Hepatocyte (in vitro differentiated cells): ENCODE data around the gene RFNG. TPM values are rescaled to one million over a fixed set of nuclear protein-coding genes. Genes with fewer than 3 reads are reported as not detected.

Experiments used
- DNase-seq: peaks from one replicate; pipeline ENCODE4 v3.0.0-alpha.2; 2016; ENCODE audit warnings: low spot score
- H2AFZ ChIP-seq: fragments of 200-600 bp; sonication (generic); 2 replicates; pipeline ENCODE4 v1.6.0; 2016; ENCODE audit warnings: antibody characterized with exemption, mild to moderate bottlenecking
- H3K27ac ChIP-seq: fragments of 200-600 bp; sonication (generic); 2 replicates; pipeline ENCODE4 v1.5.1; 2016; ENCODE audit warnings: mild to moderate bottlenecking
- H3K27me3 ChIP-seq: fragments of 200-600 bp; sonication (generic); 2 replicates; pipeline ENCODE4 v1.6.1; 2016
- H3K36me3 ChIP-seq: fragments of 200-600 bp; sonication (generic); replicated peaks from 2 replicates; pipeline ENCODE4 v1.5.1; 2016; ENCODE audit warnings: low read depth; ENCODE audit not compliant: insufficient read depth
- H3K4me1 ChIP-seq: fragments of 200-600 bp; sonication (generic); 2 replicates; pipeline ENCODE4 v1.5.1; 2016; ENCODE audit warnings: mild to moderate bottlenecking, moderate library complexity; ENCODE audit not compliant: insufficient read depth
- H3K4me2 ChIP-seq: fragments of 200-600 bp; sonication (generic); 2 replicates; pipeline ENCODE4 v1.6.0; 2016
- H3K4me3 ChIP-seq: fragments of 200-600 bp; sonication (generic); 2 replicates; pipeline ENCODE4 v1.5.1; 2016; ENCODE audit warnings: mild to moderate bottlenecking
- H3K79me2 ChIP-seq: fragments of 200-600 bp; sonication (generic); 2 replicates; pipeline ENCODE4 v1.6.0; 2017; ENCODE audit warnings: mild to moderate bottlenecking
- H3K9me2 ChIP-seq: fragments of 200-600 bp; sonication (generic); replicated peaks from 2 replicates; pipeline ENCODE4 v1.6.0; 2017; ENCODE audit warnings: mild to moderate bottlenecking; ENCODE audit not compliant: insufficient read depth
- H3K9me3 ChIP-seq: fragments of 200-600 bp; sonication (generic); 2 replicates; pipeline ENCODE4 v1.5.1; 2016; ENCODE audit warnings: low read depth, mild to moderate bottlenecking
- H4K20me1 ChIP-seq: fragments of 200-600 bp; sonication (generic); 2 replicates; pipeline ENCODE4 v1.6.0; 2016; ENCODE audit warnings: mild to moderate bottlenecking; ENCODE audit not compliant: insufficient read depth, poor library complexity, severe bottlenecking
- CTCF ChIP-seq: fragments of 200-600 bp; sonication (generic); IDR thresholded peaks from 2 replicates; pipeline ENCODE4 v1.5.1; 2016; ENCODE audit warnings: antibody characterized with exemption, mild to moderate bottlenecking; ENCODE audit not compliant: poor library complexity
- EZH2 ChIP-seq: fragments of 200-600 bp; sonication (generic); IDR thresholded peaks from 2 replicates; pipeline ENCODE4 v1.6.1; 2016; ENCODE audit warnings: antibody characterized with exemption, mild to moderate bottlenecking, borderline replicate concordance
- EZH2phosphoT487 ChIP-seq: fragments of 200-600 bp; sonication (generic); IDR thresholded peaks from one replicate; pipeline ENCODE4 v1.6.1; 2018; ENCODE audit warnings: antibody characterized with exemption, mild to moderate bottlenecking, low read depth, moderate library complexity; ENCODE audit not compliant: unreplicated experiment, severe bottlenecking
- WGBS: methylation state at CpG from one replicate; pipeline ENCODE4 v1.1.6; 2016; ENCODE audit warnings: low lambda C conversion rate; ENCODE audit errors: missing lambda C conversion rate; 5-methylcytosine and 5-hydroxymethylcytosine counted together
- polyA plus RNA-seq: library from polyadenylated mRNA; unstranded; fragments of >200 nt; fragmentation: Nextera tagmentation; extraction: Ambion mirVana; gene quantifications from 2 replicates; pipeline ENCODE4 v1.2.1, GENCODE V29; 2016
- total RNA-seq: library from RNA; depleted of rRNA; stranded (reverse); fragments of >200 nt; gene quantifications from 2 replicates; pipeline ENCODE4 v1.2.3, GENCODE V29; 2014

The RFNG gene
- total and polyA plus RNA-seq, 2 experiments from 2014 or later, result 43.2 to 109 TPM

DNA sequence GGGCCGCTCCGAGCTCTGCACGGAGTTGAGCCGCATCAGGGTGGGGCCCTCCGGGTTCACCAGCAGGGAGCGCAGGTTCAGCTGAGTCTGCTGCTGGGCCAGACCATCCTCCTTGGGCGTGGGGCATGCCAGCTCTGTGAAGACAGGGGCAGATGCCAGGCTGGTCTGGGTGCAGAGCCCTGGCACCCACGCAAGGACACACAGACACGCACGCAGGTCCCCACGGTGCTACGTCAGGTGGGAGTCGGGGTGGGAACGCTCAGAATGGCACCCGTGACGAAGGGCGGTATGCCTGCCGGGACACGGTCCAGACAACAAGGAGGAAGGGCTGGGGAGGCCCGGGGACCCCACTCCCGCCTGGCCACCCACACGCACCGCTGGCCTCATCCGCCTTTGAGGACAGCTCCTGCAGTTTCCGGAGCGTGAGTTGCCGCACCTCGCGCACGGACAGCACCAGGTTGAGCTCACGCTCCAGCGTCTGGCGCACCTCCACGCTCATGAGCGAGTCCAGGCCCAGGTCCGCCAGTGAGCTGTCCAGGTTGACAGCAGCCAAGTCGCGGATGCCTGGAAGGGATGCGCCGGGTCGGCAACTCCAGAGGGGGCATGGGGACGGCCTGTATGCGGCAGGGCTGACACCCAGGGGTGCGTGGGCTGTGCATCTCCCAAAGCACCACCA lies 29.3 kb upstream of the RFNG start:
- no peak for TF ChIP-seq CTCF
- no peak for TF ChIP-seq EZH2phosphoT487
- no peak for TF ChIP-seq EZH2
- Histone ChIP-seq H3K4me1 (no peaks in the 10 kb centered on the region), H4K20me1 (peaks cover 3% of the 10 kb centered on the region), H3K4me2 (no peak overlapping the region), H3K9me3 (no peaks in the 10 kb centered on the region), H2AFZ (no peak overlapping the region), H3K27me3 (no peaks in the 10 kb centered on the region), H3K36me3 (no peaks in the 10 kb centered on the region), H3K27ac (no peak overlapping the region), H3K79me2 (no peaks in the 10 kb centered on the region), H3K4me3 (no peak overlapping the region), H3K9me2 (no peaks in the 10 kb centered on the region)
- WGBS, result 96% methylated on average over 41 of the region's 44 CpGs
- no peak for DNase-seq

GRCh38 chr17:82080048-82080788 lies 28.6 kb upstream of the RFNG start:
- Histone ChIP-seq H3K4me2 (no peak overlapping the region), H2AFZ (no peak overlapping the region), H3K36me3 (no peaks in the 10 kb centered on the region), H3K79me2 (no peaks in the 10 kb centered on the region), H3K9me3 (no peaks in the 10 kb centered on the region), H3K27me3 (no peaks in the 10 kb centered on the region), H3K4me3 (no peak overlapping the region), H3K9me2 (no peaks in the 10 kb centered on the region), H3K4me1 (no peaks in the 10 kb centered on the region), H3K27ac (no peak overlapping the region), H4K20me1 (peaks cover 3% of the 10 kb centered on the region)
- no peak for DNase-seq
- TF ChIP-seq CTCF, result no peak
- WGBS, result 93% methylated on average over 35 of the region's 36 CpGs

- DNase-seq, result no peak
- Histone ChIP-seq H3K9me2 (no peaks in the 10 kb centered on the region), H3K4me2 (no peak overlapping the region), H3K27ac (no peak overlapping the region), H2AFZ (no peak overlapping the region), H3K4me1 (no peaks in the 10 kb centered on the region), H3K79me2 (no peaks in the 10 kb centered on the region), H3K9me3 (no peaks in the 10 kb centered on the region), H3K27me3 (no peaks in the 10 kb centered on the region), H3K4me3 (no peak overlapping the region), H4K20me1 (peaks cover 3% of the 10 kb centered on the region), H3K36me3 (no peaks in the 10 kb centered on the region)
- TF ChIP-seq CTCF, result no peak
- no peak for TF ChIP-seq EZH2
- TF ChIP-seq EZH2phosphoT487, result no peak
- 98% methylated on average over 37 of the region's 47 CpGs for WGBS
These were observed 27.5 kb upstream of the RFNG start for GRCh38 chr17:82079001-82079677.
